Erythroblast (primary cell): Measurements from ENCODE around the gene HIPK2.

Source experiments
- GATA1 ChIP-seq: IDR thresholded peaks from 2 replicates; pipeline ENCODE4 v1.6.1; 2011; ENCODE audit warnings: low read depth, mild to moderate bottlenecking, control low read depth, low read length, moderate library complexity
- POLR2A ChIP-seq: IDR thresholded peaks from 2 replicates; pipeline ENCODE4 v1.6.1; 2011; ENCODE audit warnings: mild to moderate bottlenecking, low read length

GRCh38 chr7:139777948-139778841, at the start of gene HIPK2:
- no peak for TF ChIP-seq POLR2A
- TF ChIP-seq GATA1 = no peak
